Epithelial cell of esophagus (primary cell): ENCODE measurements around the gene SRGAP2B.
"Not testable (repeated sequence)": the region's sequence is repeated elsewhere in the genome, so short reads cannot be mapped to it uniquely, and the experiment has no call there.

Experiments used
- DNase-seq: peaks from one replicate; pipeline ENCODE4 v3.0.0; 2010; ENCODE audit warnings: low read depth
- H3K4me3 ChIP-seq: 2 replicates; pipeline ENCODE4 v1.5.1; 2011; ENCODE audit warnings: mild to moderate bottlenecking, low read length, control low read depth

The SRGAP2B gene

DNA sequence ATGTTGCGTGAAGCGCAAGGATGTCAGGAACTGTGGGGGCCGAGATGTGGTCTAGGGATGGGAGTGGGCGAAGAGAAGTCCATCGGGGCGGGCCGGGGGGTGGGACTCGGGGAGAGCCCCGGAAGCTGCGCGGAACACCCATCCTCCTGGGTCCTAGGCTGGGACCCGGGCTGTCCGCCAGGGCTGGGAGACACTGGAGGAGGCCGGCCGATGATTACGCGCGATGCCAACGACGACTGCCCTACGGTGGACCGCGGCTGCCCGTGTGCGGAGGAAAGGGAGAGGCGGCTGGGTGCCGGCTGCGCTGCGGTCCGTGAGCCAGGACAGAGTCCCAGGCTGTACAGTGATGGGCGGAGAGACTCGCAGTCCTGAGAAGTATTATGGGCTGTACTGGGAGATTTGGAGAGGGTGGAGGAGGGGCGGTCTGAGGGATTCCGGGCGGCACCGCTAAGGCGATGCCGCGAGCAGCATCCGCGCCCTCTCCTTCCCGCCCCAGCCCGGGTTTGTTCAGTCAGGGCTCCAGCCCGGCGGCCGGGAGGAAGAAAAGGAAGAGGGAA is 395 bp downstream of the SRGAP2B start:
- H3K4me3 ChIP-seq = peak overlapping the region; percentile 35
- DNase-seq = not testable (repeated sequence)

GRCh38 chr1:145093517-145094149 is 1.5 kb downstream of the SRGAP2B start:
- DNase-seq = peak; percentile 1
- peak overlapping the region; percentile 21 for H3K4me3 ChIP-seq

DNA sequence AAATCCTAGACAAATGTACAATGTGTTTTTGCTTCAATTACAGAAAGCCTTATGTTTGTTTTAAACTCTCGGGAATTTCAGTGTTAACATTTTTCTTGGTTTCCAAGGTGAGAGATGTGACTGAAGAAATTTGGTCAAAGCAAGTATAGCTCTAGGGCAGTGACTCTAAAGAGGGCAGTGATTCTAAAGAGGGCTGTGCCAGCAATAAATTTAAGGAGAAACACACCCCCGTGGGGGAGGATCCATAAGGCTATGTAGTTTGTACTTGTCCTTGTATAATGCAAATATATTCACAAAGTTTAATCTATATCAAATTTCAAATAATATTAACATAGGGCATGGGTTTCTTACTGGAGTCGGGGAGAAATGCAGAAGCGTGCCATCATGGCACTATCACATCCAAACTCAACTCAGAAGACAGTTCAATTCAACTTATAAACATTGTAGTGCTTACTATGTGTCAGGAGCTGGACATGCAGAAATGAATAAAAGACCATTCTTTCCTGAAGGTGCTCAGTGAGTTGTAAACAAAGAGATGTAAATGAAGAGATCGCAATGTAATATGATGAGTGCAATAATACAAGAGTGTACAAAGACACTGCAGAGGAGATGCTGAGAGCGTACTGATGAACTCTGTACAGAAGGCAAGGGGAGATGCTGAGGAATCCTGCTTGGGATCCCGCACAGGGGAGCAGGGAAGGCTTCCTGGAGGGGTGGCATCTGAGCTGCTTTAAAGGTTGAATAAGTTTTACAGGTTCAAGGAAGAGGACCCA is 12.5 kb downstream of the SRGAP2B start:
- not testable (repeated sequence) for H3K4me3 ChIP-seq, DNase-seq

DNA sequence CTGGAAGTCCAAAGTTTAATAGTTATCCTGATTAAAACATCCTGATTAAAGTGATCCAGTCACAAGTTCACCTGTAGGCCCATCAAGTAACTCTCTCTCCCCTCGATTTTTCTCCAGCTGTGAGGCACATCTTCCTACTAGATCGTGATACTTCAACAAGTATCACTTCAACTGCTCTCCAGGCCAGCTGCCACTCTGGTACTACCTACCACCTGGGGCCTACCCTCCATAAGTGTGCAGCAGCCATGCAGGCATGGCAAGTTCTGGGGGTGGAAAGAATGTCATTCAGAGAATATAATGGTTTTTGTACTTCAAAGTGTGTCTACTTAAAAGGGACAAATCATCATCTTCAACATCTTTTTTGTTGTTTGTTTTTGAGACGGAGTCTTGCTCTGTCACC is 14.9 kb downstream of the SRGAP2B start:
- DNase-seq, H3K4me3 ChIP-seq: not testable (repeated sequence)

GRCh38 chr1:145079737-145080136 is 15.4 kb downstream of the SRGAP2B start:
- DNase-seq, H3K4me3 ChIP-seq: not testable (repeated sequence)

GRCh38 chr1:145078787-145079370 is 16.2 kb downstream of the SRGAP2B start:
- not testable (repeated sequence) for H3K4me3 ChIP-seq, DNase-seq

DNA sequence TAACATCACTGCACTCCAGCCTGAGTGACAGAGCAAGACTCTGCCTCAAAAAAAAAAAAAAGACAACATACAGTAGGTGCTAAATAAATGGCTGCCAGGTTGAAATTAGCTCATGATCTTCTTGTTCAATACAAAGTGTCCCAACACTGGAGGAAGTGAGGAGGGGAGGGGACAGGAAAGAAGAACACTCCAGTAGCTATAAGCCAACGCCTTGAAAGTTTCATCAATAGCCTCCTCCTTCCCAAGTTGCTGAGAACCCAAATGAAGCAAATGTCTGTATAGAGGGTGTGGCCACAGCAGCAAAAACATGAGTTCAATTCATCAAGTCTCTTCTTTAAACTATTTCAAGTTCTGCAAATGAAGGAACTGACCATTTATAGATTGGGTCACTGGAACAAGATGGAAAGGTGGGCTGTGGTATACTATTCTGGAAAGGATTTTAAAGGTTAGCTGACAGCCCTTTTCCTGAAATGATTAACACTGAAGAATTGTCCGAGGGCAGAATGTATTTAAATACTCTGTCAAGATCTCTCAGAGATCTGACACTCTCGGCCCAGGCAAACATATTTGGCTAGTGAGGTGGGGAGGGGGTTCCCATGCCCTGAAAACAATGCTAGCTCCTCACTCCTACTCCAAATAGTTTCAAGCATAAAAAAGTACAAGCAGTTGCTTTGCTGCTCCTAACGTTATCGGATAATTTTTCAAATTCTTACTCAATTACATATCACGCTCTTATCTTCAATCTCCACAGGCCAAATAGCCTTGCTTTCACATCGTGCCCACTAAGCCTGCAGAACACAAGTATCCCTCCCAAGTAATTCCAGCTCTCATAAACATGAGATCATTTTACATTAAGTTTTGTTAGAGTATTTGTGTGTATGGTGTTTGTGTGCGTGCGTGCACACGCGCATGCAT is 17.0 kb downstream of the SRGAP2B start:
- not testable (repeated sequence) for H3K4me3 ChIP-seq, DNase-seq

DNA sequence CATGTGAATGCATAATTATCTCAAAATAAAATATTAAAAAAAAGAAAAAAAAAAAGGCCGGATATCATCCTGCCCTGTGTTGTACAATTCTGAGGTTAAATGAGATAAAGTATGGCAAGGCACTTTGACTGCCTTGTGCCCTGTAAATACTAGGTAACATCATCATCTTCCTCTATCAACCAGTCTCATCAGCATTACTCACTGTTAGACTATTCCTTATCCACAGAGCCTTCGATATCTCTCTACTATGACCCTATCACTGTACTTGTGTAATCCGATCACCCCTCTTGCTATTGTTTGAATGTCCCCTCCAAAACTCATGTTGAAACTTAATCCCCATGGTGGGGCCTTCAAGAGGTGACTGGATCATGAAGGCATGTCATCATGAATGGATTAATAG is 18.3 kb downstream of the SRGAP2B start:
- DNase-seq, H3K4me3 ChIP-seq: not testable (repeated sequence)

DNA sequence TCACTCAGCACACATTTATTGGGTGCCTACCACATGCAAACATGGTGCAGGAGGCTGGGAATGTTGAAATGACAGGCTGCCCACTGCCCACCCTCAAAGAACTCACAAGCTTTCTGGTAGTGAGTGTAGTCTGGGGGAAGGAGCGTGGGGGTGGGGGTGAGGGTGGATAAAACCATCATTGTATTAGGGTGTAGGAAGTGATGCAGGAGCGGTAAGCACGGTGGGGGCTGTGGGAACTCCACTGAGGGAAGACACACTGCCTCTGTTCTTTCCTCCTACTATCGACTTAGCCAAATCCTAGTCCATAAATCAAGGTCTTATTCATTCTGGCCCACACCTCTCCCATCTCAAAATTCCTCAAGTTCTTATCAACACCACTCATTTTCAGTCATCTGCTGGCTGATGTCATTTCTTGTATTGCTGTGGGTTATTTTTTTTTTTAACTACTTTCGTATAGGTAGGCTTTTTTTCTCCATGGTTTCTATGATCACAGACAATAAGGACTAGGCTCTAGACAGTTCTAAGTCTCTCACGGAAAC is 21.0 kb downstream of the SRGAP2B start:
- H3K4me3 ChIP-seq, DNase-seq: not testable (repeated sequence)

GRCh38 chr1:145071569-145071968 is 23.6 kb downstream of the SRGAP2B start:
- not testable (repeated sequence) for H3K4me3 ChIP-seq, DNase-seq

DNA sequence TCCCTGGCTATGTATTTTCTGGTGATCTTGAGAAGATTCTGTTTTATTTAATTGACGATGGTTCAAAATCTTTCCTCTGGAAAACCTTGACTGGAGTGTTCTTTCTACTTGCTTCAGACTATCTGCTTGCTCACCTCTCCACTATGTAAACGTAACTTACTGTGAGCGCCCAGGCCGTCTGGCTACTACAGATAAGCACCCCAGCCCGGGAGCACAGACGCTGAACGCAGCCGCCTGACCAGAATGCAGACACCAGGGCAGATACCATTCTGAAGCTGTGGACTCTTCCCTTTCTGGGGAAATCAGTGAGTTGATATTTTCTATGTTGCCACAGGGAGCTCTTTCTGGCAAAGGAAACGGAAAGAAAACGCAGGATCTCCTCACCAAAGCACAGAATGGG is 28.6 kb downstream of the SRGAP2B start:
- H3K4me3 ChIP-seq = not testable (repeated sequence)

GRCh38 chr1:145065194-145065826 is 29.8 kb downstream of the SRGAP2B start:
- not testable (repeated sequence) for H3K4me3 ChIP-seq
- peak; percentile 0 for DNase-seq

More for the DNA sequence above, 28.6 kb downstream of the SRGAP2B start:
- DNase-seq = not testable (repeated sequence)

DNA sequence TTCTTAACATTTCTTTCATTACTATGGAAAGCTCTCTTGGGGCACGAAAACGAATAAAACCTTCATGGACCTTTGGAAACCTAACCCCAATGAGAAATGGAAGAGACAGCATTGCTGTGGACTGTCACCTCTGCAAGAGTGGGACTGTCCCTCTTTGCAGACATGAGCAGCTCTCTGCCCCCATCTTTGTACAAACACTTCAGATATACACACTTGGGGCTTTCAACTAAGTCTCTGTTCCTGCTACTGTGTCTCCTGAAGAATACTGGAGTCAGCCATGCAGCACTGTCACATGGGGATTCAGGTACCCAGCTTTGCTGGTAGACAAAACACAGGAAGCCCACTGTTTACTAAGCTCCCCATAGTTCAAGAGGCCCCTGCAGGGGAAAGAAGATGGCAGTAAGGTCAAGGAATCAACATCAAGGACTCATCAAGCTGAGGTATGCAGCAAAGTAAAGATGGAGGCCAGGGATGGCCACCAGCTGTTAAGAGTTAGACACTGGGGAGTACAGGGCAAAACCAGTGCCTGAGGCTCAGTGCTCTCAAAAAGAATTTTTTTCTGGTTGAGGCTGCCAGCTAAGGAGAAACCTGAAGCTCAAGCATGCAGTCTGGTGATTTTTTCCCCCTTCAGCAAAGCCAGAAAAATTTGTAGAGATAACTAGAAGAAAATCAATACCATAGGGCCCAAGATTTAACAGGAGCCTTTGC is 31.0 kb downstream of the SRGAP2B start:
- DNase-seq = not testable (repeated sequence)

GRCh38 chr1:145063285-145063684 is 31.8 kb downstream of the SRGAP2B start:
- not testable (repeated sequence) for H3K4me3 ChIP-seq, DNase-seq

More for the DNA sequence above, 31.0 kb downstream of the SRGAP2B start:
- H3K4me3 ChIP-seq = not testable (repeated sequence)

DNA sequence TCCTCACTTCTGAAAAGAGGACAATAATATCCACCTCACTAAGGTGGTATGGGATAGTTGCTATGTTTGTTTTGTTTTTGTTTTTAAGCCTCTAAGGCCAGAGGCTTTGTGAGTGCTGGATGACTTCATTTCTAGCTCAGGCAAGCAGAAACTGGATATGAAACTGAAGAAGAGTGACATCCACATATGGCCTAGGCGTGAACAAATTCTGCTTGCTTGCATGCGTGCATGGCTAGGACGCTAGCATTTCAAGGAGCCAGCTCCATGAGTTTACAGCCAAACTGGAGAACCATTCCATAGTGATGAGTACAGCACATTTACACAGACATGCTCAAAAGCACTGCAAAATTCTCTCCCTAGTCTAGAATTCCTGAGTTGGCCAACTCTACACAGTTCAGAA is 36.9 kb downstream of the SRGAP2B start:
- H3K4me3 ChIP-seq, DNase-seq: not testable (repeated sequence)

DNA sequence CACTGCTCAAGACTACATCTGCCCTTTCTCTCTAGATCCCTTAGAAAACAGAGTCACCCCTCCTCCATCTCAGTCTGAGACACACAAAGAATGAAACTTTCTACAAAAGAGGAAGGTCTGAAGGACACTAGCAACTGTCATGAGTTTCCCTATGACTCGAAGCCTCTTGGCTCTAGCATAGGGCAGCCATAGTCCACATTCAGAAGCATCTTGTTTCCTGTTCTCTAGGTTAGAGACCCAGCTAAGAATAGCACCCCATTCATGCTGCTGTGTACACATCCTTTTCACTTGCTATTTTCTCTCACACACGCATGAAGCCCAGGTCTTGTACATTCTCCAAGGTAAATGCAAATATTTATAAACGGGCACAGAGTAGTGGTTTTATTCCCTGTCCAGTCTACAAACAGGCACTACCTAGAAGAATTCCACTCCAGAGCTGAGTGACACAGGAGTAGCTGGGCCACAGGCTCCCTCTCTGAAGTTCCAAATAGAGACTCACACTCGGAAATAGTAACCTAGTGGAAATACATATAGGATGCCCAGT is 39.8 kb downstream of the SRGAP2B start:
- DNase-seq, H3K4me3 ChIP-seq: not testable (repeated sequence)

DNA sequence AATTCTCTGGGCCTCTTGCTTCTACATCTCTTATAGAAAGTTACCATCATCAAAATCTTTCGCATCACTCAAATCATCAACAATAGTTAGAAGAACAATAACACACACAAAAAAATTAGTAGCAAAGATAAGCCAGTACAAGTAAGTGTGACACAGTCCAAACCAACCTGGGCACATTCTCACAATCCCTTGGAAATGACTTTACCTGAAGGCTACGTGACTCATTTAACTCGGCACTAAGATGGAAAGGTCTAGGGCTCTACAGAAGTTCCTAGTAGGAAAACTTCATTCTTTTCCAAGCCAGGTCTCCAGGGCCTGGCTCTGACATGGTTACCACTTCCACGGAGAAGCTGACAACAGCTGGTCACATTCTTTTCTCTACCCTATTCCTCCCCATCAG is 41.7 kb downstream of the SRGAP2B start:
- H3K4me3 ChIP-seq, DNase-seq: not testable (repeated sequence)
